Calu3 (cell line): ENCODE data around the gene PHIP. TPM values are rescaled to one million over a fixed set of nuclear protein-coding genes. Genes with fewer than 3 reads are reported as not detected.

Source experiments
- BruUV-seq: library from RNA; stranded (reverse); fragments of 400-500 nt; replicated peaks from 2 replicates; lab custom pipeline; 2021; lab: Mats Ljungman, UMichigan
- CTCF ChIA-PET: fragments of 300-600 bp; sonication (Branson Sonifier 250); formaldehyde crosslinking; loops from one replicate; lab custom pipeline; 2022; ENCODE audit warnings: antibody characterized with exemption; lab: Charles Lee
- DNase-seq: peaks from one replicate; pipeline ENCODE4 v3.0.0; 2022
- H3K27ac Mint-ChIP-seq: one replicate; pipeline ENCODE4 v1.8.0; 2022; ENCODE audit warnings: mixed read lengths; ENCODE audit not compliant: unreplicated experiment
- H3K27me3 Mint-ChIP-seq: one replicate; pipeline ENCODE4 v1.8.0; 2022; ENCODE audit warnings: mixed read lengths; ENCODE audit not compliant: unreplicated experiment
- H3K36me3 Mint-ChIP-seq: one replicate; pipeline ENCODE4 v1.8.0; 2022; ENCODE audit warnings: mild to moderate bottlenecking, moderate library complexity, mixed read lengths; ENCODE audit not compliant: insufficient read depth, unreplicated experiment
- H3K4me1 Mint-ChIP-seq: one replicate; pipeline ENCODE4 v1.8.0; 2022; ENCODE audit warnings: mild to moderate bottlenecking, low read depth, mixed read lengths; ENCODE audit not compliant: unreplicated experiment
- H3K4me3 Mint-ChIP-seq: one replicate; pipeline ENCODE4 v1.8.0; 2022; ENCODE audit warnings: mild to moderate bottlenecking, low read depth, moderate library complexity, mixed read lengths; ENCODE audit not compliant: unreplicated experiment
- H3K9me3 Mint-ChIP-seq: one replicate; pipeline ENCODE4 v1.8.0; 2022; ENCODE audit warnings: low read depth, mixed read lengths; ENCODE audit not compliant: unreplicated experiment
- CTCF ChIP-seq: fragments of 200-600 bp; IDR thresholded peaks from one replicate; pipeline ENCODE4 v1.8.0; 2022; ENCODE audit warnings: antibody characterized with exemption; ENCODE audit not compliant: unreplicated experiment
- intact Hi-C: fragments of 100-400 bp; cut with micrococcal nuclease; formaldehyde crosslinking; loops from one replicate; pipeline ENCODE4 v1.10.0; 2022; ENCODE audit not compliant: unreplicated experiment
- total RNA-seq: library from RNA; stranded (reverse); gene quantifications from 2 replicates; pipeline ENCODE4 v1.2.3, GENCODE V29; 2022

PHIP gene
- total RNA-seq, 1 experiment from 2014 or later, result 50.8 TPM

- intact Hi-C loops, result loop anchor here (10.0 kb wide), 1 partner anchor 604 kb away; no protein-coding TSS in a partner anchor
- Mint-ChIP-seq H3K27me3 (no peaks in the 10 kb centered on the region), H3K9me3 (no peaks in the 10 kb centered on the region), H3K27ac (no peak overlapping the region), H3K4me1 (no peaks in the 10 kb centered on the region), H3K4me3 (no peak overlapping the region), H3K36me3 (peaks cover 21% of the 10 kb centered on the region)
- no peak for TF ChIP-seq CTCF
- no TSS peak for BruUV-seq
- CTCF ChIA-PET, result no interaction called here
- DNase-seq, result no peak
Measured at GRCh38 chr6:79070206-79070825, 7.7 kb downstream of the PHIP start.

- no peaks in the 10 kb centered on the region for H3K4me1 Mint-ChIP-seq
- CTCF ChIA-PET, result no interaction called here
- H3K27ac Mint-ChIP-seq, result no peak overlapping the region
- BruUV-seq, result no TSS peak
- no peaks in the 10 kb centered on the region for H3K27me3 Mint-ChIP-seq
- DNase-seq, result no peak
- H3K9me3 Mint-ChIP-seq, result no peaks in the 10 kb centered on the region
- TF ChIP-seq CTCF, result no peak
- H3K36me3 Mint-ChIP-seq, result peaks cover 4% of the 10 kb centered on the region
- intact Hi-C loops, result no loop called here
- no peak overlapping the region for H3K4me3 Mint-ChIP-seq
Measured at GRCh38 chr6:79066828-79067227, 11.2 kb downstream of the PHIP start.

GRCh38 chr6:79066330-79066729 lies 11.7 kb downstream of the PHIP start:
- BruUV-seq, result no TSS peak
- H3K9me3 Mint-ChIP-seq, result no peaks in the 10 kb centered on the region
- intact Hi-C loops, result no loop called here
- no peak overlapping the region for H3K27ac Mint-ChIP-seq
- CTCF ChIA-PET, result no interaction called here
- H3K4me1 Mint-ChIP-seq, result no peaks in the 10 kb centered on the region
- no peak for DNase-seq
- peaks cover 4% of the 10 kb centered on the region for H3K36me3 Mint-ChIP-seq
- H3K27me3 Mint-ChIP-seq, result no peaks in the 10 kb centered on the region
- TF ChIP-seq CTCF, result no peak
- no peak overlapping the region for H3K4me3 Mint-ChIP-seq

GRCh38 chr6:79065232-79065631 lies 12.8 kb downstream of the PHIP start:
- H3K4me3 Mint-ChIP-seq, result no peak overlapping the region
- intact Hi-C loops, result no loop called here
- no peak for DNase-seq
- no TSS peak for BruUV-seq
- no peaks in the 10 kb centered on the region for H3K27me3 Mint-ChIP-seq
- peaks cover 3% of the 10 kb centered on the region for H3K36me3 Mint-ChIP-seq
- no peak overlapping the region for H3K27ac Mint-ChIP-seq
- CTCF ChIA-PET, result no interaction called here
- no peak for TF ChIP-seq CTCF
- no peaks in the 10 kb centered on the region for H3K9me3 Mint-ChIP-seq
- no peaks in the 10 kb centered on the region for H3K4me1 Mint-ChIP-seq
